Activated naive CD4-positive, alpha-beta T cell treated with anti-CD3 and anti-CD28 coated beads for 36 hours (primary cell): ENCODE results near the gene ZBTB39. TPM values are rescaled to one million over a fixed set of nuclear protein-coding genes. Genes with fewer than 3 reads are reported as not detected.
"Not testable (repeated sequence)": the region's sequence is repeated elsewhere in the genome, so short reads cannot be mapped to it uniquely, and the experiment has no call there.

Source experiments
- CTCF ChIA-PET: fragments of 350-600 bp; sonication (Branson Sonifier 250); formaldehyde crosslinking; loops from one replicate; lab custom pipeline; 2021; ENCODE audit warnings: antibody characterized with exemption; lab: Charles Lee
- DNase-seq: peaks from one replicate; pipeline ENCODE4 v3.0.0-alpha.2; 2020
- H3K27ac Mint-ChIP-seq: one replicate; pipeline ENCODE4 v1.8.0; 2021; ENCODE audit warnings: mild to moderate bottlenecking, mixed read lengths
- H3K27me3 Mint-ChIP-seq: one replicate; pipeline ENCODE4 v1.8.0; 2021; ENCODE audit warnings: low read depth, mixed read lengths
- H3K36me3 Mint-ChIP-seq: one replicate; pipeline ENCODE4 v1.8.0; 2021; ENCODE audit warnings: low read depth, mixed read lengths
- H3K4me1 Mint-ChIP-seq: one replicate; pipeline ENCODE4 v1.8.0; 2021; ENCODE audit warnings: low read depth, mixed read lengths
- H3K4me3 Mint-ChIP-seq: one replicate; pipeline ENCODE4 v1.8.0; 2021; ENCODE audit warnings: mild to moderate bottlenecking, moderate library complexity, mixed read lengths
- H3K9me3 Mint-ChIP-seq: one replicate; pipeline ENCODE4 v1.8.0; 2021; ENCODE audit warnings: mixed read lengths
- intact Hi-C: fragments of 100-400 bp; cut with micrococcal nuclease; formaldehyde crosslinking; loops from one replicate; pipeline ENCODE4 v1.15.1; 2023
- total RNA-seq, 2 experiments: library from RNA; stranded (reverse); gene quantifications; one replicate each; pipeline ENCODE4 v1.2.3, GENCODE V29; 2021

ZBTB39 gene
- total RNA-seq, 2 experiments from 2014 or later: 5.1 to 5.5 TPM

DNA sequence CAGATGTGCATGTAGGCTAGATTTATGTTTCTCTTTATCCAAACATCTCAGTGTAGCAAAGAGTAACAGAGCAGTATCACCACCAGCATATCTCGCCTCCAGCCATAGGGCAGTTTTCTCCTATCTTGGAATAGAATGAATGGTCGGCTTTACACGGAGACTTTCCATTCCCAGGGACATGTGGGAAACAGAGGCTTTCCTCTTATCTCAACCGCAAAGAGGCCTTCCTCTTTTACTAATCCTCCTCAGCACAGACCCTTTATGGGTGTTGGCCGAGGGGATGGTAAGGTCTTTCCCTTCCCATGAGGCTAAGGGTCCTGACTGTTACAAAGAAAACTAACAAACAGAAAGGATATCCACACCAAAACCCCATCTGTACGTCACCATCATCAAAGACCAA lies 37.4 kb downstream of the ZBTB39 start:
- H3K9me3 Mint-ChIP-seq, DNase-seq, H3K4me1 Mint-ChIP-seq, H3K4me3 Mint-ChIP-seq, H3K27me3 Mint-ChIP-seq, CTCF ChIA-PET, H3K36me3 Mint-ChIP-seq, intact Hi-C loops, H3K27ac Mint-ChIP-seq: not testable (repeated sequence)

GRCh38 chr12:56965997-56966642 lies 40.2 kb downstream of the ZBTB39 start:
- H3K9me3 Mint-ChIP-seq, H3K36me3 Mint-ChIP-seq, H3K27me3 Mint-ChIP-seq, H3K4me1 Mint-ChIP-seq, H3K4me3 Mint-ChIP-seq, CTCF ChIA-PET, DNase-seq, intact Hi-C loops, H3K27ac Mint-ChIP-seq: not testable (repeated sequence)

GRCh38 chr12:56965124-56965523 lies 41.2 kb downstream of the ZBTB39 start:
- H3K4me1 Mint-ChIP-seq, H3K27me3 Mint-ChIP-seq, CTCF ChIA-PET, H3K27ac Mint-ChIP-seq, DNase-seq, H3K4me3 Mint-ChIP-seq, H3K9me3 Mint-ChIP-seq, intact Hi-C loops, H3K36me3 Mint-ChIP-seq: not testable (repeated sequence)

- not testable (repeated sequence) for H3K36me3 Mint-ChIP-seq
These were observed 42.8 kb downstream of the ZBTB39 start for GRCh38 chr12:56963557-56963956.

DNA sequence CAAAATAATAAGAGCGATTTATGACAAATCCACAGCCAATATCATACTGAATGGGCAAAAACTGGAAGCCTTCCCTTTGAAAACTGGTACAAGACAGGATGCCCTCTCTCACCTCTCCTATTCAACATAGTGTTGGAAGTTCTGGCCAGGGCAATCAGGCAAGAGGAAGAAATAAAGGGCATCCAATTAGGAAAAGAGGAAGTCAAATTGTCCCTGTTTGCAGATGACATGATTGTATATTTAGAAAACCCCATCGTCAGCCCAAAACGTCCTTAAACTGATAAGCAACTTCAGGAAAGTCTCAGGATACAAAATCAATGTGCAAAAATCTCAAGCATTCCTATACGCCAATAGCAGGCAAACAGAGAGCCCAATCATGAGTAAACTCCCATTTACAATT lies 44.1 kb downstream of the ZBTB39 start:
- H3K27me3 Mint-ChIP-seq, H3K4me3 Mint-ChIP-seq, H3K4me1 Mint-ChIP-seq, H3K36me3 Mint-ChIP-seq, DNase-seq, intact Hi-C loops, H3K27ac Mint-ChIP-seq, CTCF ChIA-PET, H3K9me3 Mint-ChIP-seq: not testable (repeated sequence)

More at GRCh38 chr12:56963557-56963956, 42.8 kb downstream of the ZBTB39 start:
- intact Hi-C loops, DNase-seq, H3K9me3 Mint-ChIP-seq, H3K4me1 Mint-ChIP-seq, CTCF ChIA-PET, H3K27me3 Mint-ChIP-seq, H3K4me3 Mint-ChIP-seq, H3K27ac Mint-ChIP-seq: not testable (repeated sequence)

- H3K27me3 Mint-ChIP-seq: no peaks in the 10 kb centered on the region
- CTCF ChIA-PET: interaction anchor here (1.2 kb wide), 1 partner anchor 28 kb away, joined by 4 read pairs; no protein-coding TSS in a partner anchor
- no peaks in the 10 kb centered on the region for H3K4me1 Mint-ChIP-seq
- H3K9me3 Mint-ChIP-seq: peaks cover 3% of the 10 kb centered on the region
- intact Hi-C loops: no loop called here
- H3K4me3 Mint-ChIP-seq: no peak overlapping the region
- no peak for DNase-seq
- peaks cover 2% of the 10 kb centered on the region for H3K36me3 Mint-ChIP-seq
- no peak overlapping the region for H3K27ac Mint-ChIP-seq
These were observed 47.9 kb downstream of the ZBTB39 start for GRCh38 chr12:56958422-56958821.

DNA sequence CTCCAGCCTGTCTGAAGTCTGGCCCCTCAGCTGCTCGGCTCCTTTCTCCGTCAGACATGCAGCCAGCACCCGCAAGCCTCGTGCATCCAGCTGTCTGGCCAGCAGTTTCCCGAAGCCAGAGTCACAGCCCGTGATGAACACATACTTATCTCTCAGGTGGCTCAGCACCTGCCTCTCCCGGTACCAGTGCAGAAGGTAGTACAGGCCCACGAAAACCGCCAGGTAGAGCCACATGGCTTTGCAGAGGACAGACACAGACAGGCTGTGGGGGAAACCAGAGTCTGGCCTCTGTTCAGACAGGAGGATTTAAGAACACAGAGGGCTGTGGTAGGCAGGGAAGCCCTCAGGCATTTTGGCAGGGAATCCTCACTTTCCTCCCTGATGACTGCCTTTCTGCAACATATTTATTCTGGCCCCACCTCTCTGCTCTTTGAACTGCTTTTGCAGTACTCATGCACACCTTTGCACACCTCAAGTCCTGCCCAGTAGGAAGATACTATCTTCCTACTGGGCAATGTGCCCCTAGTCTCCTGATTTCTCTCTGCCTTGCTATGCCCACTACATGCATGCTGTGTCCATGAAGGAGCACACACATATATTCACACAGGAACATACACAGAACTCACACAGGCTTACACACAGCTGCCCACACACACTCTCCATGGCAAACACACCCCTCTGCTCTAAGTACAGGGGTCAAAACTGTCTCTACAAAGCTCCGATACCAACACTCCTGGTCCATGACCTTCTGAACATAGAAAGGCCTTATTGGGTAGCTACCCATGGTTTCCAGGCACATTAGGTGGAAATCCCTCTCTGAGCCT lies 48.9 kb downstream of the ZBTB39 start, which contains the start of gene RDH16:
Gene RDH16 (minus strand): TSS at position 380 of the 824 bp plus-strand sequence. CDS start 146 bp downstream, at position 234.
- intact Hi-C loops: no loop called here
- Mint-ChIP-seq H3K9me3 (peaks cover 3% of the 10 kb centered on the region), H3K27me3 (no peaks in the 10 kb centered on the region), H3K4me1 (no peaks in the 10 kb centered on the region), H3K27ac (no peak within 1 kb of the TSS), H3K36me3 (peaks cover 2% of the 10 kb centered on the region), H3K4me3 (no peak within 1 kb of the TSS)
- CTCF ChIA-PET: no interaction called here
- no peak for DNase-seq

GRCh38 chr12:56955631-56956256 lies 50.6 kb downstream of the ZBTB39 start:
- no peaks in the 10 kb centered on the region for H3K9me3 Mint-ChIP-seq
- no peaks in the 10 kb centered on the region for H3K36me3 Mint-ChIP-seq
- H3K4me3 Mint-ChIP-seq: no peak overlapping the region
- intact Hi-C loops: no loop called here
- H3K4me1 Mint-ChIP-seq: no peaks in the 10 kb centered on the region
- H3K27me3 Mint-ChIP-seq: no peaks in the 10 kb centered on the region
- H3K27ac Mint-ChIP-seq: no peak overlapping the region
- CTCF ChIA-PET: no interaction called here
- DNase-seq: no peak

DNA sequence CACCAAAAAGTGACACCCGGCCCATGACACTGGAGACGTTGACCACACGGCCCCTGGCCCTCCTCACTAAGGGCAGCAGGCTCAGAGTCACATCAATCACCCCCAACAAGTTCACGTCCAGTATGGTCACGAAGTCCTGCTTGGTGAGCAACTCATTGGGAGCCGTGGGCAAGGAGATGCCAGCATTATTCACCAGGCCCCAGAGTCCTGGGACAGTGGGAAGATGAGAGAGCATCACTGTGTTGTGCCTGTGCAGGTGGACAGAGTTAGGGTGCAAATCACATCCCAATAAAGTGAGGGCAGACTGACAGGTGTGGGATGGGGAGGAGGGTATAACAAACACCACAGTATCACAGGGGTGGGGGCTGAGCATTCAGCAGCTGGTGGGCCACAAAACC lies 51.4 kb downstream of the ZBTB39 start:
- no peak overlapping the region for H3K27ac Mint-ChIP-seq

GRCh38 chr12:56954057-56954957 lies 52.0 kb downstream of the ZBTB39 start:
- no peak overlapping the region for H3K4me3 Mint-ChIP-seq
- H3K36me3 Mint-ChIP-seq: no peaks in the 10 kb centered on the region
- no peak for DNase-seq
- H3K27me3 Mint-ChIP-seq: no peaks in the 10 kb centered on the region
- no peaks in the 10 kb centered on the region for H3K4me1 Mint-ChIP-seq
- CTCF ChIA-PET: no interaction called here
- intact Hi-C loops: no loop called here
- H3K9me3 Mint-ChIP-seq: no peaks in the 10 kb centered on the region
- H3K27ac Mint-ChIP-seq: no peak overlapping the region

More for the DNA sequence above, 51.4 kb downstream of the ZBTB39 start:
- intact Hi-C loops: no loop called here
- no peaks in the 10 kb centered on the region for H3K36me3 Mint-ChIP-seq
- no peaks in the 10 kb centered on the region for H3K9me3 Mint-ChIP-seq
- no peak for DNase-seq
- no peak overlapping the region for H3K4me3 Mint-ChIP-seq
- no peaks in the 10 kb centered on the region for H3K27me3 Mint-ChIP-seq
- H3K4me1 Mint-ChIP-seq: no peaks in the 10 kb centered on the region
- CTCF ChIA-PET: no interaction called here

GRCh38 chr12:56953314-56953713 lies 53.0 kb downstream of the ZBTB39 start:
- no peaks in the 10 kb centered on the region for H3K36me3 Mint-ChIP-seq
- no peak for DNase-seq
- no peak overlapping the region for H3K27ac Mint-ChIP-seq
- H3K27me3 Mint-ChIP-seq: no peaks in the 10 kb centered on the region
- CTCF ChIA-PET: interaction anchor here (0.6 to 1.3 kb wide), 2 partner anchors 34 to 380 kb away, joined by 5 to 8 read pairs; no protein-coding TSS in a partner anchor
- no peaks in the 10 kb centered on the region for H3K4me1 Mint-ChIP-seq
- intact Hi-C loops: no loop called here
- no peak overlapping the region for H3K4me3 Mint-ChIP-seq
- no peaks in the 10 kb centered on the region for H3K9me3 Mint-ChIP-seq
